Measurements from ENCODE around the gene POC1B. TPM values are rescaled to one million over a fixed set of nuclear protein-coding genes. Genes with fewer than 3 reads are reported as not detected.

The POC1B gene
- total RNA-seq, 1 experiment from 2014 or later: 14.1 TPM

DNA sequence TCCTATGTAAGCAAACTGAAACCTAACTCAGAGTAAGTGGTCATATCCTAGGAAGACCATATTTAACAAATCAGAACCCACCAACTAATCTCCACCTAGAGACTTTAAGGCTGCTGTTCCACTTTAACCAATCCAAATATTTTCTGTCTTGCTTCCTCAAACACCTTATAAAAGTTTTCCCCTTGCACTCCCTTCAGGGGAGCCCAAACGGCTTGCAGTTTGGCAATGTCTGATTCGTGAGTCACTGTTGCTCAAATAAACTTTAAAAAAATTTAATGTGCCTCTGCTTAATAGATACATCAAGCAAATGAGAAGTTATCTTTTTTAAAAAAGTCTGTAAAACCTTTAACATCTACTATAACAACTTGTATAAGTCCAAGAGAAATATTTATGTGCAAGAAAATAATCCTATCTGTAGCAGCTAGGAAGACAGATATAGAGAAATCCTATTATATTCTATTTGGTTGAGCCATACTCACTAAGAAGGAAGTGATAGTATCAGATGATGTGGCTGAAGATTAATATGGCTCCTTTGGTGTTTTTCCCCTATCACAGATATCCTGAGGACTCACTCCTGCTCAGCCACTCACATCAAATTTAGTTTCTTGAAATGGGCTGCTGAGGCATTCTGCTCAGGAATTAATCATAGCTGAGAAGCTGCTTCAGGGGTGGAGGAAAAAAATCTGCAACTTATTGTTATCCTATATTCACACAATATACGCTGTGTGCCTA is 108.4 kb downstream of the POC1B start:
- Mint-ChIP-seq H3K27ac (ENCODE audit: unreplicated experiment) (no peak overlapping the region), H3K27me3 (ENCODE audit: insufficient read depth, unreplicated experiment) (no peaks in the 10 kb centered on the region), H3K4me1 (ENCODE audit: low read depth, unreplicated experiment) (peaks cover 7% of the 10 kb centered on the region), H3K36me3 (ENCODE audit: insufficient read depth, unreplicated experiment) (no peaks in the 10 kb centered on the region), H3K9me3 (ENCODE audit: unreplicated experiment) (no peaks in the 10 kb centered on the region), H3K4me3 (ENCODE audit: unreplicated experiment) (no peak overlapping the region)
- Histone ChIP-seq H3K9me3 (no peaks in the 10 kb centered on the region), H3K27me3 (replicated peaks; ENCODE audit: control insufficient read depth, insufficient read depth, low read length) (no peaks in the 10 kb centered on the region), H3K4me1 (peaks cover 14% of the 10 kb centered on the region), H3K36me3 (ENCODE audit: control insufficient read depth, insufficient read depth, low read length) (no peaks in the 10 kb centered on the region), H3K4me3 (ENCODE audit: low read depth, low read length) (no peak overlapping the region)
- TF ChIP-seq, protein P1, sequence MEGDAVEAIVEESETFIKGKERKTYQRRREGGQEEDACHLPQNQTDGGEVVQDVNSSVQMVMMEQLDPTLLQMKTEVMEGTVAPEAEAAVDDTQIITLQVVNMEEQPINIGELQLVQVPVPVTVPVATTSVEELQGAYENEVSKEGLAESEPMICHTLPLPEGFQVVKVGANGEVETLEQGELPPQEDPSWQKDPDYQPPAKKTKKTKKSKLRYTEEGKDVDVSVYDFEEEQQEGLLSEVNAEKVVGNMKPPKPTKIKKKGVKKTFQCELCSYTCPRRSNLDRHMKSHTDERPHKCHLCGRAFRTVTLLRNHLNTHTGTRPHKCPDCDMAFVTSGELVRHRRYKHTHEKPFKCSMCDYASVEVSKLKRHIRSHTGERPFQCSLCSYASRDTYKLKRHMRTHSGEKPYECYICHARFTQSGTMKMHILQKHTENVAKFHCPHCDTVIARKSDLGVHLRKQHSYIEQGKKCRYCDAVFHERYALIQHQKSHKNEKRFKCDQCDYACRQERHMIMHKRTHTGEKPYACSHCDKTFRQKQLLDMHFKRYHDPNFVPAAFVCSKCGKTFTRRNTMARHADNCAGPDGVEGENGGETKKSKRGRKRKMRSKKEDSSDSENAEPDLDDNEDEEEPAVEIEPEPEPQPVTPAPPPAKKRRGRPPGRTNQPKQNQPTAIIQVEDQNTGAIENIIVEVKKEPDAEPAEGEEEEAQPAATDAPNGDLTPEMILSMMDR (IDR thresholded peaks at IDR 0.05; ENCODE audit: insufficient read depth in 1 of 2, low read depth in 1 of 2, low read length in 1 of 2, severe bottlenecking in 1 of 2, unreplicated experiment in 1 of 2): no peak
- ChIA-PET POLR2A (no interaction called here), CTCF (no interaction called here)
- no peak for DNase-seq
- no TSS peak for BruUV-seq (replicated peaks)
- intact Hi-C loops (cut with micrococcal nuclease; ENCODE audit: unreplicated experiment): no loop called here

DNA sequence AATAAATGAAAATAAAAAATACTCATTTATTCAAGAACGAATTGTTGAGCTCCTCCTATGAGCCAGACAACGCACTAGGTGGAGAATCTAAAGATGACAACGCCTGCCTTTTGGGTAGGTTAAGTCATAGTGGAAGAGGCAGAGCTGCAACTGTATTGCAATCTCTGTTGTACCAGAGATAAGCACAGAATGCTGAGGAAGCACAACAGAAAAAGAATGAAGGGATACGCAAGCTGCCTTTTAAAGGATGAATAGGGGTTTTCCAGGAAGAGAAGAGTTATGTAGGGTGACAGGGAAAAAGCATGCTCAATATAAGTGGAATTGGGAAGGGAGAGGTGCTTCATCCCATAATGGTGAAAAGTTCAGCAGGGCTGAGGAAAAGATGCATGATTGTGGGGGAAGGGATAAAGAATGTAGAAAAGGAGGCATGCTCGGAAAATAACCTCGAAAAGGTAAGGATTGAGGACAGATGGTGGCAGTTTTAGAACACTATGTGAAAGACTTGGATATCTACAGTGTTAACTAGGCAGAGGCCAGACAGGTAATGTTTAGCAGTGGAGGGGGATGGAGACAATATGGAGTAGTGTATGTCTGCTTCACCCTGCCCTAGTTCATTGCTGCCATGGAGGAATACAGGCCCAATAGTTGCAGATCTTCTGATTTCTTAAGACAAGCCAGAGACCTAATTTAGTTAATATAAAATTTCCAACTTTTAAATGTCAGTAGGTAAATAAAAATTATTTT is 109.6 kb downstream of the POC1B start:
- TF ChIP-seq, protein P1 (IDR thresholded peaks at IDR 0.05; ENCODE audit: insufficient read depth in 1 of 2, low read depth in 1 of 2, low read length in 1 of 2, severe bottlenecking in 1 of 2, unreplicated experiment in 1 of 2): no peak
- H3K4me1 ChIP-seq: peaks cover 18% of the 10 kb centered on the region
- DNase-seq: no peak
- no TSS peak for BruUV-seq (replicated peaks)
- H3K4me3 Mint-ChIP-seq (ENCODE audit: unreplicated experiment): no peak overlapping the region
- H3K27me3 ChIP-seq (replicated peaks; ENCODE audit: control insufficient read depth, insufficient read depth, low read length): no peaks in the 10 kb centered on the region
- ChIA-PET CTCF (no interaction called here), POLR2A (interaction anchor here (0.6 kb wide), 1 partner anchor 237 kb away, joined by 3 read pairs; no protein-coding TSS in a partner anchor)
- no peaks in the 10 kb centered on the region for H3K9me3 Mint-ChIP-seq (ENCODE audit: unreplicated experiment)
- H3K4me3 ChIP-seq (ENCODE audit: low read depth, low read length): no peak overlapping the region
- no peaks in the 10 kb centered on the region for H3K9me3 ChIP-seq
- peaks cover 7% of the 10 kb centered on the region for H3K4me1 Mint-ChIP-seq (ENCODE audit: low read depth, unreplicated experiment)
- no peaks in the 10 kb centered on the region for H3K36me3 ChIP-seq (ENCODE audit: control insufficient read depth, insufficient read depth, low read length)
- H3K27ac Mint-ChIP-seq (ENCODE audit: unreplicated experiment): no peak overlapping the region
- H3K27me3 Mint-ChIP-seq (ENCODE audit: insufficient read depth, unreplicated experiment): no peaks in the 10 kb centered on the region
- no peaks in the 10 kb centered on the region for H3K36me3 Mint-ChIP-seq (ENCODE audit: insufficient read depth, unreplicated experiment)
- intact Hi-C loops (cut with micrococcal nuclease; ENCODE audit: unreplicated experiment): no loop called here

DNA sequence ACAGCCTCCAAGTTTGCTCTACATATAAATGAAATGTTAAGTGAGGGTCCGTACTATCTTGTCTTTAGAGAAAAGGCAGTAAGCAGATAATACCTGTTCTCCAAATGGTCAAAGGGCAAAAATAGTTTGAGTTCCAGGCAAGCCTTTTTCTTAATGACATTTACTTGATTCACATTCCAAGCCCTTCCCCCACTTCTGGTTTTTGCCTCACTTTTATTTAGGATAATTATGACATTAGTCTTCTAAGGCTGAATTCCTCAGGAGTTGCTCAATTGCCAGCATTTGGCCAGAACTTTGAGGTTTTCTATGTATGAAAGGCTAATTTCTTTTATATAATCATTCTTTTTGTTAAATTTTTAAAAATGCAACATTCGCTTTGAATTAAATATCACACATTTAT is 111.0 kb downstream of the POC1B start:
- TF ChIP-seq, protein P1 (IDR thresholded peaks at IDR 0.05; ENCODE audit: insufficient read depth in 1 of 2, low read depth in 1 of 2, low read length in 1 of 2, severe bottlenecking in 1 of 2, unreplicated experiment in 1 of 2): no peak
- no peak overlapping the region for H3K4me3 Mint-ChIP-seq (ENCODE audit: unreplicated experiment)
- H3K4me1 ChIP-seq: peaks cover 18% of the 10 kb centered on the region
- BruUV-seq (replicated peaks): no TSS peak
- no peaks in the 10 kb centered on the region for H3K9me3 Mint-ChIP-seq (ENCODE audit: unreplicated experiment)
- H3K4me3 ChIP-seq (ENCODE audit: low read depth, low read length): no peak overlapping the region
- no peaks in the 10 kb centered on the region for H3K27me3 ChIP-seq (replicated peaks; ENCODE audit: control insufficient read depth, insufficient read depth, low read length)
- ChIA-PET CTCF (no interaction called here), POLR2A (no interaction called here)
- H3K36me3 ChIP-seq (ENCODE audit: control insufficient read depth, insufficient read depth, low read length): no peaks in the 10 kb centered on the region
- intact Hi-C loops (cut with micrococcal nuclease; ENCODE audit: unreplicated experiment): no loop called here
- no peak overlapping the region for H3K27ac Mint-ChIP-seq (ENCODE audit: unreplicated experiment)
- DNase-seq: no peak
- H3K9me3 ChIP-seq: no peaks in the 10 kb centered on the region
- H3K27me3 Mint-ChIP-seq (ENCODE audit: insufficient read depth, unreplicated experiment): no peaks in the 10 kb centered on the region
- H3K4me1 Mint-ChIP-seq (ENCODE audit: low read depth, unreplicated experiment): peaks cover 7% of the 10 kb centered on the region
- no peaks in the 10 kb centered on the region for H3K36me3 Mint-ChIP-seq (ENCODE audit: insufficient read depth, unreplicated experiment)

All from Caco-2 (cell line).